GM23338 (cell line): Measurements from ENCODE around the gene JDP2. TPM values are rescaled to one million over a fixed set of nuclear protein-coding genes. Genes with fewer than 3 reads are reported as not detected.

ENCODE experiments used
- ATAC-seq: fragments of 200-7000 bp; cut with Tn5 transposase; 3 replicates; pipeline ENCODE4 v1.9.1; 2020
- DNase-seq: peaks from one replicate; pipeline ENCODE4 v3.0.0-alpha.2; 2015; ENCODE audit warnings: low spot score
- H2AFZ ChIP-seq: fragments of 200-600 bp; sonication (generic); 2 replicates; pipeline ENCODE4 v1.8.0; 2016; ENCODE audit warnings: antibody characterized with exemption, mild to moderate bottlenecking, moderate library complexity
- H3F3A ChIP-seq: fragments of 200-600 bp; sonication (generic); replicated peaks from 2 replicates; pipeline ENCODE4 v1.8.0; 2017; ENCODE audit warnings: antibody characterized with exemption, mixed run types, low read depth
- H3K27ac ChIP-seq: fragments of 200-600 bp; sonication (generic); 2 replicates; pipeline ENCODE4 v1.6.1; 2016; ENCODE audit warnings: low read depth
- H3K27me3 ChIP-seq: fragments of 200-600 bp; sonication (generic); 2 replicates; pipeline ENCODE4 v1.8.0; 2016; ENCODE audit warnings: mild to moderate bottlenecking, mixed run types, moderate library complexity; ENCODE audit not compliant: insufficient read depth
- H3K36me3 ChIP-seq: fragments of 200-600 bp; sonication (generic); 2 replicates; pipeline ENCODE4 v1.8.0; 2016; ENCODE audit warnings: mild to moderate bottlenecking; ENCODE audit not compliant: insufficient read depth
- H3K4me1 ChIP-seq: fragments of 200-600 bp; sonication (generic); 2 replicates; pipeline ENCODE4 v1.8.0; 2016; ENCODE audit warnings: mild to moderate bottlenecking, moderate library complexity; ENCODE audit not compliant: insufficient read depth
- H3K4me2 ChIP-seq: fragments of 200-600 bp; sonication (generic); 2 replicates; pipeline ENCODE4 v1.7.1; 2017; ENCODE audit warnings: mixed run types
- H3K4me3 ChIP-seq: fragments of 200-600 bp; sonication (generic); 2 replicates; pipeline ENCODE4 v1.6.1; 2016; ENCODE audit warnings: mixed run types
- H3K79me2 ChIP-seq: fragments of 200-600 bp; sonication (generic); replicated peaks from 2 replicates; pipeline ENCODE4 v1.8.0; 2017; ENCODE audit warnings: mild to moderate bottlenecking; ENCODE audit not compliant: insufficient read depth
- H3K9me2 ChIP-seq: fragments of 200-600 bp; sonication (generic); 2 replicates; pipeline ENCODE4 v1.8.0; 2017; ENCODE audit not compliant: insufficient read depth
- H4K20me1 ChIP-seq: fragments of 200-600 bp; sonication (generic); replicated peaks from 2 replicates; pipeline ENCODE4 v1.8.0; 2017; ENCODE audit warnings: mild to moderate bottlenecking; ENCODE audit not compliant: insufficient read depth
- H3K27ac Mint-ChIP-seq: 2 replicates; pipeline ENCODE4 v1.8.0; 2020; ENCODE audit warnings: inconsistent platforms, mild to moderate bottlenecking, moderate library complexity, mixed read lengths
- H3K27me3 Mint-ChIP-seq: 3 replicates; pipeline ENCODE4 v1.8.0; 2022; ENCODE audit warnings: low read depth, mild to moderate bottlenecking, moderate library complexity, mixed read lengths, inconsistent platforms; ENCODE audit not compliant: insufficient read depth, poor library complexity
- H3K36me3 Mint-ChIP-seq: 3 replicates; pipeline ENCODE4 v1.8.0; 2021; ENCODE audit warnings: low read depth, mild to moderate bottlenecking, inconsistent platforms, moderate library complexity, mixed read lengths
- H3K4me1 Mint-ChIP-seq: 3 replicates; pipeline ENCODE4 v1.8.0; 2020; ENCODE audit warnings: mild to moderate bottlenecking, inconsistent platforms, mixed read lengths
- H3K4me3 Mint-ChIP-seq: 3 replicates; pipeline ENCODE4 v1.8.0; 2021; ENCODE audit warnings: moderate library complexity, mild to moderate bottlenecking, inconsistent platforms, mixed read lengths
- H3K9me3 Mint-ChIP-seq: 3 replicates; pipeline ENCODE4 v1.8.0; 2020; ENCODE audit warnings: moderate library complexity, mild to moderate bottlenecking, inconsistent platforms, mixed read lengths
- CREB1 ChIP-seq: fragments of 250-450 bp; sonication (Bioruptor Pico); IDR thresholded peaks from 2 replicates; pipeline ENCODE4 v1.5.0; 2020; ENCODE audit warnings: low read depth, mild to moderate bottlenecking, moderate library complexity
- EZH2 ChIP-seq: fragments of 200-600 bp; sonication (generic); IDR thresholded peaks from one replicate; pipeline ENCODE4 v1.8.0; 2017; ENCODE audit warnings: antibody characterized with exemption, mild to moderate bottlenecking, low read depth; ENCODE audit not compliant: unreplicated experiment
- EZH2phosphoT487 ChIP-seq: fragments of 200-600 bp; sonication (generic); IDR thresholded peaks from one replicate; pipeline ENCODE4 v1.8.1; 2018; ENCODE audit warnings: antibody characterized with exemption; ENCODE audit not compliant: unreplicated experiment
- JUNB ChIP-seq: IDR thresholded peaks from one replicate; pipeline ENCODE4 v1.6.1; 2016; ENCODE audit warnings: antibody characterized with exemption; ENCODE audit not compliant: unreplicated experiment
- NANOG ChIP-seq: IDR thresholded peaks from 2 replicates; pipeline ENCODE4 v1.6.1; 2016; ENCODE audit warnings: antibody characterized with exemption, borderline replicate concordance
- POLR2AphosphoS5 ChIP-seq: IDR thresholded peaks from 2 replicates; pipeline ENCODE4 v1.6.1; 2016; ENCODE audit warnings: antibody characterized with exemption, low read depth
- STAT1 ChIP-seq: IDR thresholded peaks from one replicate; pipeline ENCODE4 v1.6.1; 2016; ENCODE audit warnings: antibody characterized with exemption; ENCODE audit not compliant: unreplicated experiment
- ZNF114 ChIP-seq: fragments of 250-450 bp; sonication (Bioruptor Pico); IDR thresholded peaks from 2 replicates; pipeline ENCODE4 v1.5.0; 2020; ENCODE audit warnings: mild to moderate bottlenecking, moderate library complexity
- ZNF331 ChIP-seq: fragments of 250-450 bp; sonication (Bioruptor Pico); IDR thresholded peaks from 2 replicates; pipeline ENCODE4 v1.5.0; 2020; ENCODE audit warnings: low read depth, mild to moderate bottlenecking, moderate library complexity
- polyA plus RNA-seq: library from polyadenylated mRNA; unstranded; fragments of >200 nt; fragmentation: Nextera tagmentation; extraction: Ambion mirVana; gene quantifications from 2 replicates; pipeline ENCODE4 v1.2.1, GENCODE V29; 2016
- total RNA-seq: library from RNA; depleted of rRNA; stranded (reverse); fragments of >200 nt; shearing (Covaris generic); gene quantifications from 2 replicates; pipeline ENCODE4 v1.2.3, GENCODE V29; 2014
- TF ChIP-seq, protein P1 (sequence below): IDR thresholded peaks from one replicate; pipeline ENCODE4 v1.6.1; 2018; ENCODE audit warnings: antibody characterized with exemption; ENCODE audit not compliant: unreplicated experiment
- TF ChIP-seq, protein P2 (sequence below), 2 experiments: fragments of 200-600 bp in 1 of 2; sonication (generic) in 1 of 2; conservative IDR thresholded peaks; 2 replicates each; pipeline versions ENCODE4 v1.5.1 to v1.6.1; 2016 to 2017; ENCODE audit warnings: antibody characterized with exemption in 2 of 2, low read depth in 2 of 2, mild to moderate bottlenecking in 2 of 2, moderate library complexity in 1 of 2
- TF ChIP-seq, protein P3 (sequence below): fragments of 250-450 bp; sonication (Bioruptor Pico); IDR thresholded peaks from 2 replicates; pipeline ENCODE4 v1.5.0; 2020; ENCODE audit warnings: mild to moderate bottlenecking, moderate library complexity
- TF ChIP-seq, protein P4 (sequence below): IDR thresholded peaks from 2 replicates; pipeline ENCODE4 v1.6.1; 2016; ENCODE audit warnings: antibody characterized with exemption

JDP2 gene
- total and polyA plus RNA-seq, 2 experiments from 2014 or later: 12.5 to 38.9 TPM

DNA sequence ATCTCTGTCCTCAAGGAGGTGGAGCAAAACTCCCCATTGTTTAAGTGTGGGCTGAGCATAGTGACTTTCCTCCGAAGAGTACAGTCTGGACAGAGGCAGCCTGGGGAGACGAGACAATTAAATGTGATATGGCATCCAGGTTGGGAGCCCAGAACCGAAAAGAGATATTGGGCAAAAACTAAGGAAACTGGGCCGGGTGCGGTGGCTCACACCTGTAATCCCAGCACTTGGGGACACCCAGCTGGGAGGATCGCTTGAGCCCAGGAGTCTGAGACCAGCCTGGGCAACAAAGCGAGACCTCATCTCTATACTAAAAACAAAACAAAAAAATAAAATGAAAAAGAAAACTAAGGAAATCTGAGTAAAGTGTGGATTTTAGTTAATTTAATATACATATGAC lies 35.9 kb upstream of the JDP2 start:
- H3K9me3 Mint-ChIP-seq: no peaks in the 10 kb centered on the region
- H3K27ac Mint-ChIP-seq: no peak overlapping the region
- DNase-seq: no peak
- H3K4me1 Mint-ChIP-seq: peaks cover 14% of the 10 kb centered on the region
- no peaks in the 10 kb centered on the region for H3K27me3 ChIP-seq
- no peak for ATAC-seq
- H3K36me3 ChIP-seq: no peaks in the 10 kb centered on the region
- no peak overlapping the region for H3K27ac ChIP-seq
- H4K20me1 ChIP-seq: no peaks in the 10 kb centered on the region
- H3K4me3 ChIP-seq: no peak overlapping the region
- no peaks in the 10 kb centered on the region for H3K79me2 ChIP-seq
- no peak overlapping the region for H3K4me2 ChIP-seq
- 0 out of 2 replicates have a peak, but pooled peaks cover 3% of the 10 kb centered on the region for H3K9me2 ChIP-seq
- peaks cover 5% of the 10 kb centered on the region for H3K27me3 Mint-ChIP-seq
- no peaks in the 10 kb centered on the region for H3K36me3 Mint-ChIP-seq
- no peak overlapping the region for H2AFZ ChIP-seq
- TF ChIP-seq, protein P1, sequence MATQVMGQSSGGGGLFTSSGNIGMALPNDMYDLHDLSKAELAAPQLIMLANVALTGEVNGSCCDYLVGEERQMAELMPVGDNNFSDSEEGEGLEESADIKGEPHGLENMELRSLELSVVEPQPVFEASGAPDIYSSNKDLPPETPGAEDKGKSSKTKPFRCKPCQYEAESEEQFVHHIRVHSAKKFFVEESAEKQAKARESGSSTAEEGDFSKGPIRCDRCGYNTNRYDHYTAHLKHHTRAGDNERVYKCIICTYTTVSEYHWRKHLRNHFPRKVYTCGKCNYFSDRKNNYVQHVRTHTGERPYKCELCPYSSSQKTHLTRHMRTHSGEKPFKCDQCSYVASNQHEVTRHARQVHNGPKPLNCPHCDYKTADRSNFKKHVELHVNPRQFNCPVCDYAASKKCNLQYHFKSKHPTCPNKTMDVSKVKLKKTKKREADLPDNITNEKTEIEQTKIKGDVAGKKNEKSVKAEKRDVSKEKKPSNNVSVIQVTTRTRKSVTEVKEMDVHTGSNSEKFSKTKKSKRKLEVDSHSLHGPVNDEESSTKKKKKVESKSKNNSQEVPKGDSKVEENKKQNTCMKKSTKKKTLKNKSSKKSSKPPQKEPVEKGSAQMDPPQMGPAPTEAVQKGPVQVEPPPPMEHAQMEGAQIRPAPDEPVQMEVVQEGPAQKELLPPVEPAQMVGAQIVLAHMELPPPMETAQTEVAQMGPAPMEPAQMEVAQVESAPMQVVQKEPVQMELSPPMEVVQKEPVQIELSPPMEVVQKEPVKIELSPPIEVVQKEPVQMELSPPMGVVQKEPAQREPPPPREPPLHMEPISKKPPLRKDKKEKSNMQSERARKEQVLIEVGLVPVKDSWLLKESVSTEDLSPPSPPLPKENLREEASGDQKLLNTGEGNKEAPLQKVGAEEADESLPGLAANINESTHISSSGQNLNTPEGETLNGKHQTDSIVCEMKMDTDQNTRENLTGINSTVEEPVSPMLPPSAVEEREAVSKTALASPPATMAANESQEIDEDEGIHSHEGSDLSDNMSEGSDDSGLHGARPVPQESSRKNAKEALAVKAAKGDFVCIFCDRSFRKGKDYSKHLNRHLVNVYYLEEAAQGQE: no peak
- TF ChIP-seq EZH2phosphoT487 (no peak), POLR2AphosphoS5 (no peak), STAT1 (no peak), ZNF114 (no peak), CREB1 (CRISPR knock-in tag) (no peak), EZH2 (no peak), NANOG (no peak), JUNB (no peak), ZNF331 (no peak)
- TF ChIP-seq, protein P2, sequence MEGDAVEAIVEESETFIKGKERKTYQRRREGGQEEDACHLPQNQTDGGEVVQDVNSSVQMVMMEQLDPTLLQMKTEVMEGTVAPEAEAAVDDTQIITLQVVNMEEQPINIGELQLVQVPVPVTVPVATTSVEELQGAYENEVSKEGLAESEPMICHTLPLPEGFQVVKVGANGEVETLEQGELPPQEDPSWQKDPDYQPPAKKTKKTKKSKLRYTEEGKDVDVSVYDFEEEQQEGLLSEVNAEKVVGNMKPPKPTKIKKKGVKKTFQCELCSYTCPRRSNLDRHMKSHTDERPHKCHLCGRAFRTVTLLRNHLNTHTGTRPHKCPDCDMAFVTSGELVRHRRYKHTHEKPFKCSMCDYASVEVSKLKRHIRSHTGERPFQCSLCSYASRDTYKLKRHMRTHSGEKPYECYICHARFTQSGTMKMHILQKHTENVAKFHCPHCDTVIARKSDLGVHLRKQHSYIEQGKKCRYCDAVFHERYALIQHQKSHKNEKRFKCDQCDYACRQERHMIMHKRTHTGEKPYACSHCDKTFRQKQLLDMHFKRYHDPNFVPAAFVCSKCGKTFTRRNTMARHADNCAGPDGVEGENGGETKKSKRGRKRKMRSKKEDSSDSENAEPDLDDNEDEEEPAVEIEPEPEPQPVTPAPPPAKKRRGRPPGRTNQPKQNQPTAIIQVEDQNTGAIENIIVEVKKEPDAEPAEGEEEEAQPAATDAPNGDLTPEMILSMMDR (conservative IDR thresholded peaks at IDR 0.05; ENCODE audit: low read depth in 2 of 2): no peak
- TF ChIP-seq, protein P3, sequence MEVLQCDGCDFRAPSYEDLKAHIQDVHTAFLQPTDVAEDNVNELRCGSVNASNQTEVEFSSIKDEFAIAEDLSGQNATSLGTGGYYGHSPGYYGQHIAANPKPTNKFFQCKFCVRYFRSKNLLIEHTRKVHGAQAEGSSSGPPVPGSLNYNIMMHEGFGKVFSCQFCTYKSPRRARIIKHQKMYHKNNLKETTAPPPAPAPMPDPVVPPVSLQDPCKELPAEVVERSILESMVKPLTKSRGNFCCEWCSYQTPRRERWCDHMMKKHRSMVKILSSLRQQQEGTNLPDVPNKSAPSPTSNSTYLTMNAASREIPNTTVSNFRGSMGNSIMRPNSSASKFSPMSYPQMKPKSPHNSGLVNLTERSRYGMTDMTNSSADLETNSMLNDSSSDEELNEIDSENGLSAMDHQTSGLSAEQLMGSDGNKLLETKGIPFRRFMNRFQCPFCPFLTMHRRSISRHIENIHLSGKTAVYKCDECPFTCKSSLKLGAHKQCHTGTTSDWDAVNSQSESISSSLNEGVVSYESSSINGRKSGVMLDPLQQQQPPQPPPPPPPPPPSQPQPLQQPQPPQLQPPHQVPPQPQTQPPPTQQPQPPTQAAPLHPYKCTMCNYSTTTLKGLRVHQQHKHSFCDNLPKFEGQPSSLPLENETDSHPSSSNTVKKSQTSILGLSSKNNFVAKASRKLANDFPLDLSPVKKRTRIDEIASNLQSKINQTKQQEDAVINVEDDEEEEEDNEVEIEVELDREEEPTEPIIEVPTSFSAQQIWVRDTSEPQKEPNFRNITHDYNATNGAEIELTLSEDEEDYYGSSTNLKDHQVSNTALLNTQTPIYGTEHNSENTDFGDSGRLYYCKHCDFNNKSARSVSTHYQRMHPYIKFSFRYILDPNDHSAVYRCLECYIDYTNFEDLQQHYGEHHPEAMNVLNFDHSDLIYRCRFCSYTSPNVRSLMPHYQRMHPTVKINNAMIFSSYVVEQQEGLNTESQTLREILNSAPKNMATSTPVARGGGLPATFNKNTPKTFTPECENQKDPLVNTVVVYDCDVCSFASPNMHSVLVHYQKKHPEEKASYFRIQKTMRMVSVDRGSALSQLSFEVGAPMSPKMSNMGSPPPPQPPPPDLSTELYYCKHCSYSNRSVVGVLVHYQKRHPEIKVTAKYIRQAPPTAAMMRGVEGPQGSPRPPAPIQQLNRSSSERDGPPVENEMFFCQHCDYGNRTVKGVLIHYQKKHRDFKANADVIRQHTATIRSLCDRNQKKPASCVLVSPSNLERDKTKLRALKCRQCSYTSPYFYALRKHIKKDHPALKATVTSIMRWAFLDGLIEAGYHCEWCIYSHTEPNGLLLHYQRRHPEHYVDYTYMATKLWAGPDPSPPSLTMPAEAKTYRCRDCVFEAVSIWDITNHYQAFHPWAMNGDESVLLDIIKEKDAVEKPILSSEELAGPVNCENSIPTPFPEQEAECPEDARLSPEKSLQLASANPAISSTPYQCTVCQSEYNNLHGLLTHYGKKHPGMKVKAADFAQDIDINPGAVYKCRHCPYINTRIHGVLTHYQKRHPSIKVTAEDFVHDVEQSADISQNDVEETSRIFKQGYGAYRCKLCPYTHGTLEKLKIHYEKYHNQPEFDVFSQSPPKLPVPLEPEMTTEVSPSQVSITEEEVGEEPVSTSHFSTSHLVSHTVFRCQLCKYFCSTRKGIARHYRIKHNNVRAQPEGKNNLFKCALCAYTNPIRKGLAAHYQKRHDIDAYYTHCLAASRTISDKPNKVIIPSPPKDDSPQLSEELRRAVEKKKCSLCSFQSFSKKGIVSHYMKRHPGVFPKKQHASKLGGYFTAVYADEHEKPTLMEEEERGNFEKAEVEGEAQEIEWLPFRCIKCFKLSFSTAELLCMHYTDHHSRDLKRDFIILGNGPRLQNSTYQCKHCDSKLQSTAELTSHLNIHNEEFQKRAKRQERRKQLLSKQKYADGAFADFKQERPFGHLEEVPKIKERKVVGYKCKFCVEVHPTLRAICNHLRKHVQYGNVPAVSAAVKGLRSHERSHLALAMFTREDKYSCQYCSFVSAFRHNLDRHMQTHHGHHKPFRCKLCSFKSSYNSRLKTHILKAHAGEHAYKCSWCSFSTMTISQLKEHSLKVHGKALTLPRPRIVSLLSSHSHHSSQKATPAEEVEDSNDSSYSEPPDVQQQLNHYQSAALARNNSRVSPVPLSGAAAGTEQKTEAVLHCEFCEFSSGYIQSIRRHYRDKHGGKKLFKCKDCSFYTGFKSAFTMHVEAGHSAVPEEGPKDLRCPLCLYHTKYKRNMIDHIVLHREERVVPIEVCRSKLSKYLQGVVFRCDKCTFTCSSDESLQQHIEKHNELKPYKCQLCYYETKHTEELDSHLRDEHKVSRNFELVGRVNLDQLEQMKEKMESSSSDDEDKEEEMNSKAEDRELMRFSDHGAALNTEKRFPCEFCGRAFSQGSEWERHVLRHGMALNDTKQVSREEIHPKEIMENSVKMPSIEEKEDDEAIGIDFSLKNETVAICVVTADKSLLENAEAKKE: no peak
- TF ChIP-seq, protein P4, sequence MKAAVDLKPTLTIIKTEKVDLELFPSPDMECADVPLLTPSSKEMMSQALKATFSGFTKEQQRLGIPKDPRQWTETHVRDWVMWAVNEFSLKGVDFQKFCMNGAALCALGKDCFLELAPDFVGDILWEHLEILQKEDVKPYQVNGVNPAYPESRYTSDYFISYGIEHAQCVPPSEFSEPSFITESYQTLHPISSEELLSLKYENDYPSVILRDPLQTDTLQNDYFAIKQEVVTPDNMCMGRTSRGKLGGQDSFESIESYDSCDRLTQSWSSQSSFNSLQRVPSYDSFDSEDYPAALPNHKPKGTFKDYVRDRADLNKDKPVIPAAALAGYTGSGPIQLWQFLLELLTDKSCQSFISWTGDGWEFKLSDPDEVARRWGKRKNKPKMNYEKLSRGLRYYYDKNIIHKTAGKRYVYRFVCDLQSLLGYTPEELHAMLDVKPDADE: no peak
- no peak overlapping the region for H3K4me3 Mint-ChIP-seq
- peaks cover 12% of the 10 kb centered on the region for H3K4me1 ChIP-seq
- H3F3A ChIP-seq: no peaks in the 10 kb centered on the region
